H1 (cell line): ENCODE data around the gene MSN. TPM values are rescaled to one million over a fixed set of nuclear protein-coding genes. Genes with fewer than 3 reads are reported as not detected.

Experiments
- CTCF ChIA-PET: fragments of 300-600 bp; sonication (Branson Sonifier 250); formaldehyde crosslinking; loops from one replicate; lab custom pipeline; 2021; ENCODE audit not compliant: partially characterized antibody; lab: Charles Lee
- POLR2A ChIA-PET: fragments of 300-600 bp; sonication (Branson Sonifier 250); formaldehyde crosslinking; loops from one replicate; lab custom pipeline; 2021; ENCODE audit warnings: inconsistent platforms; ENCODE audit not compliant: partially characterized antibody; lab: Charles Lee
- DNase-seq, 2 experiments: peaks; one replicate each; pipeline versions ENCODE4 v3.0.0 to v3.0.0-alpha.2; 2010 to 2022; ENCODE audit warnings: low spot score in 2 of 2, low read depth in 1 of 2, mixed read lengths in 1 of 2
- FAIRE-seq: peaks from 2 replicates; lab custom pipeline; 2011; peaks lifted over from hg19 to GRCh38; lab: Jason Lieb, UNC
- H2AFZ ChIP-seq: 2 replicates; pipeline ENCODE4 v1.8.1; 2012; ENCODE audit warnings: low read length, inconsistent platforms
- H2AK5ac ChIP-seq: 2 replicates; pipeline ENCODE4 v1.6.1; 2013; ENCODE audit warnings: low read depth, low read length
- H2BK120ac ChIP-seq: replicated peaks from 2 replicates; pipeline ENCODE3; 2013; ENCODE audit warnings: low read depth, low read length, inconsistent platforms
- H2BK12ac ChIP-seq: 2 replicates; pipeline ENCODE4 v1.6.1; 2013; ENCODE audit warnings: low read depth, low read length
- H2BK15ac ChIP-seq: 2 replicates; pipeline ENCODE4 v1.6.1; 2013; ENCODE audit warnings: low read length
- H2BK20ac ChIP-seq: 2 replicates; pipeline ENCODE4 v1.6.1; 2013; ENCODE audit warnings: low read length
- H2BK5ac ChIP-seq: 2 replicates; pipeline ENCODE4 v1.6.1; 2013; ENCODE audit warnings: low read depth, low read length
- H3K14ac ChIP-seq: 2 replicates; pipeline ENCODE4 v1.6.1; 2013; ENCODE audit warnings: inconsistent platforms; ENCODE audit not compliant: insufficient read length
- H3K18ac ChIP-seq: 2 replicates; pipeline ENCODE4 v1.6.1; 2013; ENCODE audit warnings: low read length; ENCODE audit errors: extremely low read depth
- H3K23ac ChIP-seq: 2 replicates; pipeline ENCODE4 v1.6.1; 2013; ENCODE audit warnings: inconsistent platforms; ENCODE audit not compliant: insufficient read length
- H3K23me2 ChIP-seq: 2 replicates; pipeline ENCODE4 v1.6.1; 2013; ENCODE audit warnings: low read depth, low read length
- H3K27ac ChIP-seq: 2 replicates; pipeline ENCODE4 v1.6.1; 2011; ENCODE audit warnings: low read depth, low read length, inconsistent platforms
- H3K27me3 ChIP-seq, 4 experiments: replicated peaks in 1 of 4; 1 replicate in 1 of 4; 2 replicates in 3 of 4; pipeline versions ENCODE4 v1.6.1 to v1.8.1; 2011 to 2013; ENCODE audit warnings: low read length in 3 of 4, mild to moderate bottlenecking in 3 of 4, inconsistent platforms in 2 of 4, mixed read lengths in 2 of 4, moderate library complexity in 1 of 4; ENCODE audit not compliant: control insufficient read depth in 3 of 4, insufficient read depth in 3 of 4; ENCODE audit errors: extremely low read depth in 1 of 4
- H3K36me3 ChIP-seq, 4 experiments: 2 replicates each; pipeline versions ENCODE4 v1.6.1 to v1.8.1; 2011 to 2013; ENCODE audit warnings: mild to moderate bottlenecking in 4 of 4, low read length in 3 of 4, moderate library complexity in 2 of 4, control low read depth in 1 of 4, inconsistent platforms in 1 of 4; ENCODE audit not compliant: insufficient read depth in 4 of 4, control insufficient read depth in 2 of 4
- H3K4ac ChIP-seq: replicated peaks from 2 replicates; pipeline ENCODE3; 2013; ENCODE audit warnings: low read length, low read depth, mixed read lengths, inconsistent platforms; ENCODE audit not compliant: insufficient read length
- H3K4me1 ChIP-seq, 4 experiments: replicated peaks in 1 of 4; 1 replicate in 1 of 4; 2 replicates in 3 of 4; pipeline versions ENCODE4 v1.6.1 to v1.8.1; 2011 to 2013; ENCODE audit warnings: low read length in 3 of 4, inconsistent platforms in 2 of 4, mixed read lengths in 1 of 4; ENCODE audit not compliant: insufficient read depth in 4 of 4, control insufficient read depth in 3 of 4
- H3K4me2 ChIP-seq, 2 experiments: 2 replicates each; pipeline versions ENCODE4 v1.6.1 to v1.8.1; 2011 to 2013; ENCODE audit warnings: low read depth in 2 of 2, low read length in 2 of 2, control low read depth in 1 of 2, inconsistent platforms in 1 of 2, mild to moderate bottlenecking in 1 of 2; ENCODE audit not compliant: insufficient read depth in 1 of 2
- H3K4me3 ChIP-seq, 4 experiments: fragments of 200-600, 300-600 bp in 1 of 4; sonication (generic), shearing (Covaris generic), sonication (Bioruptor Twin) in 1 of 4; 2 replicates each; pipeline versions ENCODE4 v1.5.1 to v1.8.1; 2011 to 2016; ENCODE audit warnings: low read length in 4 of 4, low read depth in 3 of 4, control low read depth in 2 of 4, inconsistent platforms in 2 of 4, mild to moderate bottlenecking in 2 of 4, mixed read lengths in 1 of 4, moderate library complexity in 1 of 4; ENCODE audit not compliant: insufficient read depth in 2 of 4; ENCODE audit errors: extremely low read depth in 1 of 4
- H3K56ac ChIP-seq: replicated peaks from 2 replicates; pipeline ENCODE3; 2013; ENCODE audit warnings: low read depth, mild to moderate bottlenecking, mixed read lengths, low read length, inconsistent platforms; ENCODE audit not compliant: insufficient read length
- H3K79me1 ChIP-seq: 2 replicates; pipeline ENCODE4 v1.6.1; 2013; ENCODE audit warnings: low read depth, low read length, control low read depth
- H3K79me2 ChIP-seq, 2 experiments: 2 replicates each; pipeline versions ENCODE4 v1.6.1 to v1.8.1; 2012 to 2013; ENCODE audit warnings: low read length in 2 of 2, mild to moderate bottlenecking in 2 of 2, inconsistent platforms in 1 of 2; ENCODE audit not compliant: insufficient read depth in 2 of 2, control insufficient read depth in 1 of 2
- H3K9ac ChIP-seq, 4 experiments: replicated peaks in 1 of 4; 1 replicate in 1 of 4; 2 replicates in 3 of 4; pipeline versions ENCODE4 v1.6.1 to v1.8.1; 2011 to 2013; ENCODE audit warnings: low read depth in 3 of 4, low read length in 3 of 4, control low read depth in 2 of 4, mild to moderate bottlenecking in 2 of 4, moderate library complexity in 2 of 4, inconsistent platforms in 1 of 4; ENCODE audit errors: extremely low read depth in 1 of 4
- H3K9me3 ChIP-seq, 2 experiments: 2 replicates each; pipeline versions ENCODE4 v1.6.1 to v1.8.1; 2012 to 2013; ENCODE audit warnings: mild to moderate bottlenecking in 2 of 2, moderate library complexity in 2 of 2, control low read depth in 1 of 2, inconsistent platforms in 1 of 2, low read depth in 1 of 2, low read length in 1 of 2, mixed read lengths in 1 of 2; ENCODE audit not compliant: insufficient read depth in 2 of 2
- H4K20me1 ChIP-seq, 2 experiments: replicated peaks in 1 of 2; 2 replicates each; pipeline versions ENCODE3 to v1.8.1; 2011 to 2013; ENCODE audit warnings: inconsistent platforms in 2 of 2, low read length in 2 of 2, mild to moderate bottlenecking in 1 of 2; ENCODE audit not compliant: insufficient read depth in 2 of 2, control insufficient read depth in 1 of 2
- H4K5ac ChIP-seq: 2 replicates; pipeline ENCODE4 v1.6.1; 2013; ENCODE audit warnings: low read length, low read depth, mixed read lengths, inconsistent platforms; ENCODE audit not compliant: insufficient read length
- H4K8ac ChIP-seq: 2 replicates; pipeline ENCODE4 v1.8.0; 2013; ENCODE audit warnings: mild to moderate bottlenecking, moderate library complexity, low read length, inconsistent platforms; ENCODE audit not compliant: insufficient read depth; ENCODE audit errors: extremely low read depth
- H4K91ac ChIP-seq: replicated peaks from 2 replicates; pipeline ENCODE3; 2013; ENCODE audit warnings: low read length, mixed read lengths, inconsistent platforms; ENCODE audit not compliant: insufficient read length
- GABPA ChIP-seq: IDR thresholded peaks from 2 replicates; pipeline ENCODE4 v1.6.1; 2011; ENCODE audit warnings: mild to moderate bottlenecking, low read length, moderate library complexity, borderline replicate concordance; ENCODE audit not compliant: insufficient read depth
- whole genome bisulfite sequencing, 2 experiments: shearing (Covaris generic) in 1 of 2; methylation state at CpG; one replicate each; pipeline versions ENCODE4 v1.1.6 to v1.1.7; 2013 to 2015; ENCODE audit warnings: low lambda C conversion rate in 2 of 2, mixed read lengths in 2 of 2, inconsistent platforms in 1 of 2, low coverage in 1 of 2, missing lambda C conversion rate in 1 of 2; ENCODE audit not compliant: insufficient replicate concordance in 2 of 2, insufficient coverage in 1 of 2, insufficient read length in 1 of 2; ENCODE audit errors: extremely low coverage in 1 of 2, missing lambda C conversion rate in 1 of 2; 5-methylcytosine and 5-hydroxymethylcytosine counted together
- polyA plus RNA-seq, 7 experiments: library from polyadenylated mRNA; depleted of rRNA in 3 of 7; stranded (reverse) in 5 of 7; unstranded in 2 of 7; fragments of >200 nt in 5 of 7; fragments of 200-250 nt in 2 of 7; gene quantifications; 1 replicate in 5 of 7; 2 replicates in 1 of 7; 4 replicates in 1 of 7; pipeline versions ENCODE4 v1.2.1 to v1.2.3, GENCODE V29; 2011 to 2013; ENCODE audit warnings: missing spikeins in 2 of 7, mixed read lengths in 2 of 7
- total RNA-seq: library from RNA; stranded (reverse); fragmentation: NEBNext Ultra II Directional; extraction: Animal tissue kit (Norgen Biotek cat#: 25700); gene quantifications from 2 replicates; pipeline ENCODE4 v1.2.1, GENCODE V29; 2021

Gene MSN
- total and polyA plus RNA-seq, 2 of the 8 experiments (the other 6 are each of a cell fraction or from before 2014, with no cell fraction given) = 112 to 133 TPM

- Histone ChIP-seq H3K9me3 (no peaks in the 10 kb centered on the region), H4K20me1 (no peaks in the 10 kb centered on the region), H4K91ac (no peak overlapping the region), H3K27me3 (no peaks in the 10 kb centered on the region), H2BK15ac (no peak overlapping the region), H2BK5ac (no peak overlapping the region), H3K4me2 (no peak overlapping the region), H2BK20ac (no peak overlapping the region), H3K56ac (no peak overlapping the region), H3K27ac (no peak overlapping the region), H3K36me3 (no peaks in the 10 kb centered on the region), H3K23ac (no peak overlapping the region), H3K79me1 (peaks cover 4% of the 10 kb centered on the region; the same call in 1 of the 2 replicates), H3K9ac (no peak overlapping the region), H3K4me3 (no peak overlapping the region), H3K14ac (no peak overlapping the region), H3K4ac (no peak overlapping the region), H4K5ac (no peak overlapping the region), H3K23me2 (no peaks in the 10 kb centered on the region), H3K4me1 (peaks cover 0 to 6% (median 0%) of the 10 kb centered on the region in 4 experiments; a peak in 2 of 7 replicates), H3K18ac (no peak overlapping the region), H2AFZ (no peak overlapping the region), H2BK120ac (no peak overlapping the region), H4K8ac (no peak overlapping the region), H2BK12ac (no peak overlapping the region), H3K79me2 (peaks cover 0 to 75% of the 10 kb centered on the region in 2 experiments; a peak in 2 of 4 replicates), H2AK5ac (no peak overlapping the region)
- CTCF ChIA-PET = interaction anchor here (1.0 kb wide), 1 partner anchor 48 kb away, joined by 3 read pairs; no protein-coding TSS in a partner anchor
- POLR2A ChIA-PET = no interaction called here
- WGBS, 2 experiments = 100% methylated on average over 1 of the region's 1 CpG; no CpG with 5 or more reads in 1 of the 2 experiments
- DNase-seq (no peak), FAIRE-seq (no peak)
- TF ChIP-seq GABPA = no peak
Measured at GRCh38 chrX:65671966-65672365, 4.5 kb downstream of the MSN start.
